ENCODE data around the gene WNT2B.

DNA sequence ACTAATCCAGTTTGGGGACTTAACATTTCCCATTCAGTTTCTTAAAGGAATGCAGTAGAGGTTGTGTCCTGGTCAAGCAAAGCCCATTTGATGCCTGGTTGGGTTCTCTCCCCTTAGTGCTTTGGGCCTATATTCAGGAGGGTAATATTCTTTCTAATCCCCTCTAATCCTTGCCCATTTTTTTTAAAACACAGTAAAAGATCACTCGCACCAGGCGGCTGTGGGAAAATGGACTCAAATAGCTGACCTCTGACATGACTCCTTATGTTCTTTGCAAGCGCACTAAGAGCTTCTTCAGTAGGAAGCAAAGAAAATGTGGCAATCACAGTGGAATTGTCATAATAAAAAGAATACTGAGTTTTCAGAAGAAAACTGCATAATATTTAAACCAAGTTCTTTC, 49.9 kb downstream of the WNT2B start:
- TF ChIP-seq TAF1 (IDR thresholded peaks at IDR 0.05; ENCODE audit: borderline replicate concordance, low read depth, low read length) (no peak), NRF1 (IDR thresholded peaks at IDR 0.05; ENCODE audit: low read depth, low read length) (no peak), EP300 (IDR thresholded peaks at IDR 0.05; ENCODE audit: borderline replicate concordance in 1 of 2, low read depth in 1 of 2, low read length in 1 of 2) (no peak)
- TF ChIP-seq, protein P1, sequence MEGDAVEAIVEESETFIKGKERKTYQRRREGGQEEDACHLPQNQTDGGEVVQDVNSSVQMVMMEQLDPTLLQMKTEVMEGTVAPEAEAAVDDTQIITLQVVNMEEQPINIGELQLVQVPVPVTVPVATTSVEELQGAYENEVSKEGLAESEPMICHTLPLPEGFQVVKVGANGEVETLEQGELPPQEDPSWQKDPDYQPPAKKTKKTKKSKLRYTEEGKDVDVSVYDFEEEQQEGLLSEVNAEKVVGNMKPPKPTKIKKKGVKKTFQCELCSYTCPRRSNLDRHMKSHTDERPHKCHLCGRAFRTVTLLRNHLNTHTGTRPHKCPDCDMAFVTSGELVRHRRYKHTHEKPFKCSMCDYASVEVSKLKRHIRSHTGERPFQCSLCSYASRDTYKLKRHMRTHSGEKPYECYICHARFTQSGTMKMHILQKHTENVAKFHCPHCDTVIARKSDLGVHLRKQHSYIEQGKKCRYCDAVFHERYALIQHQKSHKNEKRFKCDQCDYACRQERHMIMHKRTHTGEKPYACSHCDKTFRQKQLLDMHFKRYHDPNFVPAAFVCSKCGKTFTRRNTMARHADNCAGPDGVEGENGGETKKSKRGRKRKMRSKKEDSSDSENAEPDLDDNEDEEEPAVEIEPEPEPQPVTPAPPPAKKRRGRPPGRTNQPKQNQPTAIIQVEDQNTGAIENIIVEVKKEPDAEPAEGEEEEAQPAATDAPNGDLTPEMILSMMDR (IDR thresholded peaks at IDR 0.05) = no peak
